ENCODE results near the gene VPS13A.

Gene VPS13A

DNA sequence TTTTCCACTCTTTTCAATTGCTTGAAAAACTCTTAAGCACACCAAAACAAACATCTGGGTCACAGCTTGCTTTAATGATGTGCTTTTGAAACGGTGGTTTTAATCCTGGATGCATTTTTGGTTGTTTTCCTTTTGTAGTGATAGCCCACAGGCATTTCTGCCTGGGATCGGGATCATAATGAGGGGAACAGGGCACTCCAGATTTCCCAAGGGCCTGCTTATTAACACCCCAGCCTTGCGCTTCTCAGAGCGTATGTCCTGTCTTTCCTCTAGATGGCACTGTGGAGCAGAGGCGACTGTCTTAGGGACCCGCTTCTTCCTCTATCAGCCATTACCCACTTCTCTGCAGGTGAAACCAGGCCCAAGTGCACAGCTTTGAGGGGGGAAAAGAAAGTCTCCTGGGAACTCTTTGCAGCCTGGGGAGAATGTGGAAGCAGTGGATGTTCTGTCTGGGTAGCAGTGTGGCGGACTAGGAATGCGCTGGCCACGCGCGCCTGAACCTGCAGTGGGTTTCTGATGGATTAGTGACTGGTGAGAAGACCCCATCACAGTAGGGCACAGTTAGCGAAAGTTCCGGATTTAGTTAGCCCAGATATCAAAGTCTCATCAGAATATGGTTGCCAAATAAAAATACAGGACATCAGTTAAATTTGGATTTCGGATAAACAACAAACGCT, 280.7 kb downstream of the VPS13A start:
- peak in 1 of 2 donors; percentile 15 for DNase-seq (ENCODE audit: low read depth in 2 of 2)

DNA sequence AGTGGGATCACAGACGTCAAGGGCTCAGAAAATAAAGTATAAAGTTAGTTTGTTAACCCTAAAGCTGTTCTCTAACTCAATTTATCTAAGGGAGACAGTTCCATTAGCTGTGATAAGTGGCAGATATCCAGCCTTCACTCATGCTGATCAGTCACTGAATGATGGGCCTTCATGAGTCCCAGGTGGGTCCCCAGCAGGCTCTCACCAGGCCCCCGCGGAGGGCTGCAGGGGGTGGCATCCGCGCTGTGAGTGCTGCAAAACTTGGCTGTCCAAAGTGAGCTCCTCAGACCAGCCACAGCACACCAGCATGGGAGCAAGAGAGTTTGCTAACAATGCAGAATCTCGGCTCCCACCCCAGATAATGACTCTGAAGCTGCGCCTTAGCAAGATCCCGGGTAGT, 283.6 kb downstream of the VPS13A start:
- no peak for DNase-seq (ENCODE audit: low read depth in 2 of 2)

DNA sequence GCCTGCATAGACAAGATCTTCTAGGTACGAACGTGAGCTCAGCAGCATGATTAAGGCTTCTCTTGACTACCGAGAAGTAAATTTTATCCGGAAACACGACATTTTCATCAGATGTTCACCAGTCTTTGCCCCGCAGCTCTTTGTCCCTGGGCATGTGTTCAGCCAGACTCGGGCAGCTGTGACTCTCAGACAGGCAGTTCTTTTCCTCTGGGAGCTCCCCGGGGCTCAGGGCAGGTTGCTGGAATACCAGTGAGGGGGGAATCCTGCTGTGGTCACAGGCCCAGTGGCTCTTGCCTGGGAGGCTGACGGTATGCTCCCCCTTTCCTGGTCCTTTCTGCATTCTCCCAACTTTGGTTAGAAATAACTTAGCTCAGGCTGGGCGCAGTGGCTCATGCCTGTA, 284.7 kb downstream of the VPS13A start:
- no peak for DNase-seq (ENCODE audit: low read depth in 2 of 2)

DNA sequence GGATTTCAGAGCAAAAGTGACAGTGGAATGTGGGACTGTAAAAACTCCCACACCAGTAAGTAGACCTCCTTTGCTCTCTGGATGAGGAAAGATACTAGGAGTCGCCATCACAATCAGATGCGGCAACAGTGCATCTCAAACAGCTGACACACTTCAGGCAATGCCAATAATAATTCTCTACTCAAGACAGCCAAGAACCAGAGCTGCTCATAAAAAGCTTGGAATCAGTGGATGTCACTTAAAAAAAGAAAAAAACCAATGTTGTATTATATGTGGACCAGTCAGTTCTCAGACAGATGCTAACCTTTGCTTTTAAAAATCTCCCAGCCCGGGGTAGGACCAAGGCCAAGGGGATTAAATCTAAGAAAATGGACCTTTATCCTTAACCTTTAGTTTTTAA, 285.8 kb downstream of the VPS13A start:
- no peak for DNase-seq (ENCODE audit: low read depth in 2 of 2)

- no peak for DNase-seq (ENCODE audit: low read depth in 2 of 2)
Observed at GRCh38 chr9:77464661-77465060, 287.3 kb downstream of the VPS13A start.

DNA sequence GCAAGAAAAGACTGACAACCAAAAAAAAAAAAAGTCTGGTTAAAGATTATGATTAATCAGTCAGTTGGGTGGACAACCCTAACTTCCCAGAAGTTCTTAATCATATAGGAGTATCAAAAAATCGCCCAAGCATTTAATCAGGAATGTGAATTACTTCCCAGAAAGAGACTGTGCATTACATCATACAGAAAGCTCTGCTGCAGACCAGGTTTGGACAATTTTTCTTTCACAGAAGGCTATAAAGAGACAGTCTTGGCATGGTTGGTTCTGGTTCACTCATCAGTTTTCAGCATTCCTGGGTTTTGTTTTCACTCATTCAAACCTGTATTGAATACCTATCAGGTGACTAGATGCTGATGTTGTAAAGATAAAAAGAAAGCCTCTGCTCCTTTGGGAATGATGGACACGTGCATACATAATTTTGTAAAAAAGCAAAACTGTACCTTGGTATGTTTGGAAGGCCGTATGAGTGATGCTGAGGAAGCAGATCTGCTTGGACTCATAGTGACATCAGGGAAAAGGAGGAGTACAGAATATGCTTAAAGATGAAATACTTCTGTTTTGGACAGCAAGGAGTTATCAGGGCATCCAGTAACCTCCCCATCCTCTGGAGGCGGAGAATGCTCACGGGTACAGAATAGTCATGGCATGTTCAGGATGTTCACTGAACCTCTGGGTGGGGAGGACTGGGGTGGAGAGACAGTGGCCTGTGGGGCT, 292.3 kb downstream of the VPS13A start:
- no peak for DNase-seq (ENCODE audit: low read depth in 2 of 2)
